Body of pancreas (tissue), 4 donors: ENCODE measurements around the gene CLEC16A. TPM values are rescaled to one million over a fixed set of nuclear protein-coding genes. Genes with fewer than 3 reads are reported as not detected.

Source experiments
- ATAC-seq: fragments of 150-250 bp; one replicate; pipeline ENCODE4 v1.9.1; 2016
- DNase-seq, 4 donors: peaks; one replicate each; pipeline ENCODE4 v3.0.0-alpha.2; 2019
- H3K27ac ChIP-seq, 4 donors: fragments of 200-600 bp; sonication (generic); 1 replicate in 3 of 4; 2 replicates in 1 of 4; pipeline versions ENCODE4 v1.5.1 to v1.6.1; 2016 to 2019; ENCODE audit warnings: mild to moderate bottlenecking in 1 of 4, mixed read lengths in 1 of 4, moderate library complexity in 1 of 4
- H3K27me3 ChIP-seq, 2 donors: fragments of 200-600 bp; sonication (generic); one replicate each; pipeline ENCODE4 v1.6.0; 2016; ENCODE audit warnings: mild to moderate bottlenecking in 1 of 2
- H3K36me3 ChIP-seq, 2 donors: fragments of 200-600 bp; sonication (generic); replicated peaks in 1 of 2; 2 replicates each; pipeline ENCODE4 v1.5.1; 2016; ENCODE audit warnings: low read depth in 2 of 2; ENCODE audit not compliant: insufficient read depth in 1 of 2
- H3K4me1 ChIP-seq: fragments of 200-600 bp; sonication (generic); one replicate; pipeline ENCODE4 v1.6.0; 2016
- H3K4me3 ChIP-seq, 2 donors: fragments of 200-600 bp; sonication (generic); 1 replicate in 1 of 2; 2 replicates in 1 of 2; pipeline ENCODE4 v1.5.1; 2016 to 2019
- H3K9me3 ChIP-seq, 3 donors: fragments of 200-600 bp; sonication (generic); 1 replicate in 2 of 3; 2 replicates in 1 of 3; pipeline ENCODE4 v1.5.1; 2016
- CTCF ChIP-seq, 7 experiments: fragments of 450-650 bp in 4 of 7; fragments of 200-600 bp in 3 of 7; sonication (generic) in 3 of 7; IDR thresholded peaks; one replicate each; pipeline ENCODE4 v1.5.1; 2016 to 2019; ENCODE audit warnings: antibody characterized with exemption in 7 of 7
- POLR2A ChIP-seq, 3 donors: fragments of 450-650 bp; IDR thresholded peaks; one replicate each; pipeline ENCODE4 v1.6.1; 2016; ENCODE audit warnings: antibody characterized with exemption in 3 of 3, mild to moderate bottlenecking in 2 of 3
- WGBS, 2 donors: methylation state at CpG; one replicate each; pipeline ENCODE4 v1.1.5; 2017; 5-methylcytosine and 5-hydroxymethylcytosine counted together
- intact Hi-C: fragments of 100-400 bp; cut with DNase I; formaldehyde crosslinking; loops from one replicate; pipeline ENCODE4 v1.15.1; 2023
- total RNA-seq, 2 donors: library from RNA; depleted of rRNA; stranded (reverse); fragments of >200 nt; gene quantifications; one replicate each; pipeline ENCODE4 v1.1.0, GENCODE V29; 2016

The CLEC16A gene
- total RNA-seq, 2 donors from 2014 or later, result 15.0 to 21.4 TPM

GRCh38 chr16:11157143-11157542 lies 212.8 kb downstream of the CLEC16A start:
- DNase-seq (no peak), ATAC-seq (no peak)
- H3K27ac ChIP-seq, result no peak overlapping the region
- H3K27me3 ChIP-seq, result no peaks in the 10 kb centered on the region
- intact Hi-C loops, result no loop called here
- H3K4me3 ChIP-seq, result no peak overlapping the region
- WGBS, 2 donors, result 89 to 97% methylated on average over 7 of the region's 7 CpGs
- no peaks in the 10 kb centered on the region for H3K9me3 ChIP-seq
- no peaks in the 10 kb centered on the region for H3K36me3 ChIP-seq
- TF ChIP-seq CTCF (IDR thresholded peaks at IDR 0.05) (no peak), POLR2A (IDR thresholded peaks at IDR 0.05) (no peak)
- H3K4me1 ChIP-seq, result no peaks in the 10 kb centered on the region

GRCh38 chr16:11158018-11158417 lies 213.7 kb downstream of the CLEC16A start:
- Histone ChIP-seq H3K27ac (no peak overlapping the region), H3K4me1 (no peaks in the 10 kb centered on the region), H3K27me3 (no peaks in the 10 kb centered on the region), H3K4me3 (no peak overlapping the region), H3K9me3 (no peaks in the 10 kb centered on the region), H3K36me3 (no peaks in the 10 kb centered on the region)
- intact Hi-C loops, result no loop called here
- TF ChIP-seq POLR2A (IDR thresholded peaks at IDR 0.05), result no peak
- TF ChIP-seq CTCF (IDR thresholded peaks at IDR 0.05), result no peak
- no peak for DNase-seq
- 83 to 87% methylated on average over 12 of the region's 12 CpGs for WGBS, 2 donors
- no peak for ATAC-seq

GRCh38 chr16:11159282-11159681 lies 214.9 kb downstream of the CLEC16A start:
- Histone ChIP-seq H3K27me3 (no peaks in the 10 kb centered on the region), H3K4me1 (no peaks in the 10 kb centered on the region), H3K4me3 (no peak overlapping the region), H3K9me3 (no peaks in the 10 kb centered on the region), H3K36me3 (no peaks in the 10 kb centered on the region), H3K27ac (no peak overlapping the region)
- DNase-seq (no peak), ATAC-seq (no peak)
- 93 to 97% methylated on average over 4 of the region's 4 CpGs for WGBS, 2 donors
- no peak for TF ChIP-seq POLR2A (IDR thresholded peaks at IDR 0.05)
- no peak for TF ChIP-seq CTCF (IDR thresholded peaks at IDR 0.05)
- intact Hi-C loops, result no loop called here

- H3K27me3 ChIP-seq, result no peaks in the 10 kb centered on the region
- H3K4me1 ChIP-seq, result no peaks in the 10 kb centered on the region
- no peaks in the 10 kb centered on the region for H3K9me3 ChIP-seq
- no peaks in the 10 kb centered on the region for H3K36me3 ChIP-seq
- DNase-seq (no peak), ATAC-seq (no peak)
- H3K27ac ChIP-seq, result no peak overlapping the region
- 80 to 96% methylated on average over 4 of the region's 4 CpGs for WGBS, 2 donors
- intact Hi-C loops, result no loop called here
- no peak for TF ChIP-seq POLR2A (IDR thresholded peaks at IDR 0.05)
- TF ChIP-seq CTCF (IDR thresholded peaks at IDR 0.05), result no peak
- H3K4me3 ChIP-seq, result no peak overlapping the region
Observed at GRCh38 chr16:11160676-11161115, 216.3 kb downstream of the CLEC16A start.

GRCh38 chr16:11161439-11161838 lies 217.1 kb downstream of the CLEC16A start:
- H3K4me1 ChIP-seq, result no peaks in the 10 kb centered on the region
- no peaks in the 10 kb centered on the region for H3K36me3 ChIP-seq
- ATAC-seq (no peak), DNase-seq (no peak)
- intact Hi-C loops, result no loop called here
- no peaks in the 10 kb centered on the region for H3K27me3 ChIP-seq
- no peaks in the 10 kb centered on the region for H3K9me3 ChIP-seq
- H3K4me3 ChIP-seq, result no peak overlapping the region
- WGBS, 2 donors, result 84 to 94% methylated on average over 6 of the region's 6 CpGs
- no peak for TF ChIP-seq CTCF (IDR thresholded peaks at IDR 0.05)
- no peak overlapping the region for H3K27ac ChIP-seq
